Loucy (cell line): ENCODE measurements around the gene NPAT.

ENCODE experiments used
- CTCF ChIP-seq: fragments of 200-600 bp; sonication (generic); conservative IDR thresholded peaks from 2 replicates; pipeline ENCODE4 v1.5.1; 2014; ENCODE audit warnings: mild to moderate bottlenecking, antibody characterized with exemption, low read length
- EZH2phosphoT487 ChIP-seq: fragments of 200-600 bp; IDR thresholded peaks from 2 replicates; pipeline ENCODE4 v1.6.1; 2018; ENCODE audit warnings: antibody characterized with exemption, mild to moderate bottlenecking, moderate library complexity, borderline replicate concordance

GRCh38 chr11:108224366-108224765 is 1.9 kb upstream of the NPAT start:
- TF ChIP-seq CTCF (no peak), EZH2phosphoT487 (no peak)
